ENCODE data around the gene C1orf198. TPM values are rescaled to one million over a fixed set of nuclear protein-coding genes. Genes with fewer than 3 reads are reported as not detected.
A peak's percentile ranks its signal among the peaks of the same experiment; 100 is the strongest.
"Not testable (repeated sequence)": the region's sequence is repeated elsewhere in the genome, so short reads cannot be mapped to it uniquely, and the experiment has no call there.

Gene C1orf198
- total RNA-seq, 1 donor: 352 TPM

GRCh38 chr1:230849451-230850224, 18.7 kb downstream of the C1orf198 start:
- Histone ChIP-seq H4K20me1 (ENCODE audit: insufficient read depth, low read length) (peaks cover 10% of the 10 kb centered on the region), H3K9me3 (ENCODE audit: low read depth, low read length) (peaks cover 2% of the 10 kb centered on the region), H3K4me3 (ENCODE audit: insufficient read depth, low read length) (peak overlapping the region; percentile 33), H3K4me1 (ENCODE audit: insufficient read depth, low read length) (peaks cover 50% of the 10 kb centered on the region), H3K4me2 (ENCODE audit: insufficient read depth, low read length) (peak overlapping the region; percentile 51), H3K27ac (ENCODE audit: low read depth, low read length) (peak overlapping the region; percentile 91), H3K79me2 (ENCODE audit: insufficient read depth, low read length) (peaks cover 81% of the 10 kb centered on the region), H2AFZ (ENCODE audit: low read length) (no peak overlapping the region), H3K27me3 (ENCODE audit: insufficient read depth, low read length) (no peaks in the 10 kb centered on the region), H3K36me3 (ENCODE audit: insufficient read depth, low read length) (peaks cover 55% of the 10 kb centered on the region)
- TF ChIP-seq CTCF (IDR thresholded peaks at IDR 0.05; ENCODE audit: extremely low read depth, low read depth, low read length): no peak
- DNase-seq (ENCODE audit: insufficient read length, low spot score, missing footprints): peak; percentile 91

GRCh38 chr1:230848235-230848634, 20.1 kb downstream of the C1orf198 start:
- no peak overlapping the region for H2AFZ ChIP-seq (ENCODE audit: low read length)
- H4K20me1 ChIP-seq (ENCODE audit: insufficient read depth, low read length): peaks cover 21% of the 10 kb centered on the region
- no peak for TF ChIP-seq CTCF (IDR thresholded peaks at IDR 0.05; ENCODE audit: extremely low read depth, low read depth, low read length)
- H3K4me1 ChIP-seq (ENCODE audit: insufficient read depth, low read length): peaks cover 50% of the 10 kb centered on the region
- H3K9me3 ChIP-seq (ENCODE audit: low read depth, low read length): peaks cover 2% of the 10 kb centered on the region
- DNase-seq (ENCODE audit: insufficient read length, low spot score, missing footprints): no peak
- no peak overlapping the region for H3K4me3 ChIP-seq (ENCODE audit: insufficient read depth, low read length)
- no peak overlapping the region for H3K4me2 ChIP-seq (ENCODE audit: insufficient read depth, low read length)
- peaks cover 81% of the 10 kb centered on the region for H3K79me2 ChIP-seq (ENCODE audit: insufficient read depth, low read length)
- no peaks in the 10 kb centered on the region for H3K27me3 ChIP-seq (ENCODE audit: insufficient read depth, low read length)
- peak overlapping the region; percentile 91 for H3K27ac ChIP-seq (ENCODE audit: low read depth, low read length)
- H3K36me3 ChIP-seq (ENCODE audit: insufficient read depth, low read length): peaks cover 55% of the 10 kb centered on the region

GRCh38 chr1:230845184-230845583, 23.1 kb downstream of the C1orf198 start:
- peaks cover 78% of the 10 kb centered on the region for H3K79me2 ChIP-seq (ENCODE audit: insufficient read depth, low read length)
- H4K20me1 ChIP-seq (ENCODE audit: insufficient read depth, low read length): peaks cover 39% of the 10 kb centered on the region
- H3K9me3 ChIP-seq (ENCODE audit: low read depth, low read length); H3K27me3 ChIP-seq (ENCODE audit: insufficient read depth, low read length); DNase-seq (ENCODE audit: insufficient read length, low spot score, missing footprints); H2AFZ ChIP-seq (ENCODE audit: low read length); H3K4me3 ChIP-seq (ENCODE audit: insufficient read depth, low read length); H3K4me2 ChIP-seq (ENCODE audit: insufficient read depth, low read length): not testable (repeated sequence)
- H3K36me3 ChIP-seq (ENCODE audit: insufficient read depth, low read length): peaks cover 66% of the 10 kb centered on the region
- H3K27ac ChIP-seq (ENCODE audit: low read depth, low read length): peak overlapping the region; percentile 49
- H3K4me1 ChIP-seq (ENCODE audit: insufficient read depth, low read length): peaks cover 28% of the 10 kb centered on the region

- peaks cover 81% of the 10 kb centered on the region for H3K79me2 ChIP-seq (ENCODE audit: insufficient read depth, low read length)
Observed at GRCh38 chr1:230844561-230844960, 23.8 kb downstream of the C1orf198 start.

More at GRCh38 chr1:230844561-230844960, 23.8 kb downstream of the C1orf198 start:
- H3K4me2 ChIP-seq (ENCODE audit: insufficient read depth, low read length): no peak overlapping the region
- H3K9me3 ChIP-seq (ENCODE audit: low read depth, low read length): no peaks in the 10 kb centered on the region
- H2AFZ ChIP-seq (ENCODE audit: low read length): no peak overlapping the region
- peaks cover 45% of the 10 kb centered on the region for H4K20me1 ChIP-seq (ENCODE audit: insufficient read depth, low read length)
- no peak overlapping the region for H3K4me3 ChIP-seq (ENCODE audit: insufficient read depth, low read length)
- TF ChIP-seq CTCF (IDR thresholded peaks at IDR 0.05; ENCODE audit: extremely low read depth, low read depth, low read length): no peak
- H3K4me1 ChIP-seq (ENCODE audit: insufficient read depth, low read length): peaks cover 22% of the 10 kb centered on the region
- peak overlapping the region; percentile 44 for H3K27ac ChIP-seq (ENCODE audit: low read depth, low read length)
- no peak for DNase-seq (ENCODE audit: insufficient read length, low spot score, missing footprints)
- H3K27me3 ChIP-seq (ENCODE audit: insufficient read depth, low read length): no peaks in the 10 kb centered on the region
- H3K36me3 ChIP-seq (ENCODE audit: insufficient read depth, low read length): peaks cover 71% of the 10 kb centered on the region

Measured in osteoblast (primary cell).